HepG2 (cell line): Measurements from ENCODE around the gene DOCK11. TPM values are rescaled to one million over a fixed set of nuclear protein-coding genes. Genes with fewer than 3 reads are reported as not detected.

ENCODE experiments used
- FOSL2 ChIP-seq: sonication (generic); formaldehyde crosslinking; IDR thresholded peaks from 2 replicates; pipeline ENCODE4 v1.4.0; 2020; ENCODE audit warnings: missing genetic modification reagents
- FOXA1 ChIP-seq, 2 experiments: fragments of 450-650 bp in 1 of 2; sonication (generic) in 1 of 2; formaldehyde crosslinking in 1 of 2; IDR thresholded peaks; 2 replicates each; pipeline versions ENCODE4 v1.4.0 to v1.6.1; 2016 to 2020; ENCODE audit warnings: missing genetic modification reagents in 1 of 2
- HNRNPL ChIP-seq: fragments of 200-400 bp; formaldehyde crosslinking; IDR thresholded peaks from 2 replicates; pipeline ENCODE4 v1.6.1; 2017; ENCODE audit warnings: mild to moderate bottlenecking, low read depth, low read length
- KIAA2018 ChIP-seq: sonication (generic); formaldehyde crosslinking; IDR thresholded peaks from 2 replicates; pipeline ENCODE4 v1.5.0; 2020; ENCODE audit warnings: mild to moderate bottlenecking, missing genetic modification reagents, borderline replicate concordance
- KLF16 ChIP-seq, 2 experiments: sonication (generic) in 1 of 2; formaldehyde crosslinking in 1 of 2; IDR thresholded peaks; 2 replicates each; pipeline versions ENCODE4 v1.6.1 to v1.8.0; 2016 to 2023; ENCODE audit warnings: missing genetic modification reagents in 2 of 2, missing compliant biosample characterization in 1 of 2
- PBX2 ChIP-seq: IDR thresholded peaks from 2 replicates; pipeline ENCODE4 v1.6.1; 2016; ENCODE audit warnings: control low read depth
- PHF21A ChIP-seq: sonication (generic); formaldehyde crosslinking; IDR thresholded peaks from 2 replicates; pipeline ENCODE4 v1.5.0; 2020; ENCODE audit warnings: mild to moderate bottlenecking, missing genetic modification reagents
- SPEN ChIP-seq: sonication (generic); formaldehyde crosslinking; IDR thresholded peaks from 2 replicates; pipeline ENCODE4 v1.5.1; 2020; ENCODE audit warnings: low read depth, mild to moderate bottlenecking, missing genetic modification reagents
- ZBTB2 ChIP-seq: sonication (generic); formaldehyde crosslinking; IDR thresholded peaks from 2 replicates; pipeline ENCODE4 v1.8.0; 2022; ENCODE audit warnings: low read depth, missing genetic modification reagents
- ZNF3 ChIP-seq: IDR thresholded peaks from 2 replicates; pipeline ENCODE4 v1.7.0; 2017; ENCODE audit warnings: inconsistent platforms
- ZNF331 ChIP-seq: sonication (generic); formaldehyde crosslinking; IDR thresholded peaks from 2 replicates; pipeline ENCODE4 v1.4.0; 2020; ENCODE audit warnings: missing genetic modification reagents
- polyA plus RNA-seq, 8 experiments: library from polyadenylated mRNA; depleted of rRNA in 3 of 8; stranded (reverse) in 7 of 8; unstranded in 1 of 8; fragments of >200 nt; fragmentation: Illumina TruSeq in 4 of 8; extraction: Trizol in 4 of 8; gene quantifications; 2 replicates each; pipeline versions ENCODE4 v1.2.1 to v1.2.3, GENCODE V29; 2011 to 2016; ENCODE audit warnings: low read depth in 4 of 8, missing spikeins in 1 of 8, mixed read lengths in 1 of 8; ENCODE audit not compliant: insufficient read depth in 1 of 8
- total RNA-seq, 5 experiments: library from RNA; depleted of rRNA; stranded (reverse); fragments of >200 nt; fragmentation: Illumina TruSeq; extraction: Trizol; gene quantifications; 2 replicates each; pipeline ENCODE4 v1.2.3, GENCODE V29; 2016; ENCODE audit warnings: low read depth in 1 of 5
- TF ChIP-seq, protein P1 (sequence below): IDR thresholded peaks from 2 replicates; pipeline ENCODE4 v1.4.0; 2020; ENCODE audit warnings: mild to moderate bottlenecking, missing genetic modification reagents
- TF ChIP-seq, protein P2 (sequence below): IDR thresholded peaks from 2 replicates; pipeline ENCODE4 v1.6.1; 2018; ENCODE audit warnings: missing genetic modification reagents, mild to moderate bottlenecking, missing compliant biosample characterization

DOCK11 gene
- total and polyA plus RNA-seq, 2 of the 13 experiments (the other 11 are each of a cell fraction or from before 2014, with no cell fraction given) = 0.02 to 0.12 TPM

- TF ChIP-seq, protein P1, sequence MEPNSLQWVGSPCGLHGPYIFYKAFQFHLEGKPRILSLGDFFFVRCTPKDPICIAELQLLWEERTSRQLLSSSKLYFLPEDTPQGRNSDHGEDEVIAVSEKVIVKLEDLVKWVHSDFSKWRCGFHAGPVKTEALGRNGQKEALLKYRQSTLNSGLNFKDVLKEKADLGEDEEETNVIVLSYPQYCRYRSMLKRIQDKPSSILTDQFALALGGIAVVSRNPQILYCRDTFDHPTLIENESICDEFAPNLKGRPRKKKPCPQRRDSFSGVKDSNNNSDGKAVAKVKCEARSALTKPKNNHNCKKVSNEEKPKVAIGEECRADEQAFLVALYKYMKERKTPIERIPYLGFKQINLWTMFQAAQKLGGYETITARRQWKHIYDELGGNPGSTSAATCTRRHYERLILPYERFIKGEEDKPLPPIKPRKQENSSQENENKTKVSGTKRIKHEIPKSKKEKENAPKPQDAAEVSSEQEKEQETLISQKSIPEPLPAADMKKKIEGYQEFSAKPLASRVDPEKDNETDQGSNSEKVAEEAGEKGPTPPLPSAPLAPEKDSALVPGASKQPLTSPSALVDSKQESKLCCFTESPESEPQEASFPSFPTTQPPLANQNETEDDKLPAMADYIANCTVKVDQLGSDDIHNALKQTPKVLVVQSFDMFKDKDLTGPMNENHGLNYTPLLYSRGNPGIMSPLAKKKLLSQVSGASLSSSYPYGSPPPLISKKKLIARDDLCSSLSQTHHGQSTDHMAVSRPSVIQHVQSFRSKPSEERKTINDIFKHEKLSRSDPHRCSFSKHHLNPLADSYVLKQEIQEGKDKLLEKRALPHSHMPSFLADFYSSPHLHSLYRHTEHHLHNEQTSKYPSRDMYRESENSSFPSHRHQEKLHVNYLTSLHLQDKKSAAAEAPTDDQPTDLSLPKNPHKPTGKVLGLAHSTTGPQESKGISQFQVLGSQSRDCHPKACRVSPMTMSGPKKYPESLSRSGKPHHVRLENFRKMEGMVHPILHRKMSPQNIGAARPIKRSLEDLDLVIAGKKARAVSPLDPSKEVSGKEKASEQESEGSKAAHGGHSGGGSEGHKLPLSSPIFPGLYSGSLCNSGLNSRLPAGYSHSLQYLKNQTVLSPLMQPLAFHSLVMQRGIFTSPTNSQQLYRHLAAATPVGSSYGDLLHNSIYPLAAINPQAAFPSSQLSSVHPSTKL (CRISPR knock-in tag) = peak; percentile 25; the same call in 1 of the 2 replicates
- TF ChIP-seq HNRNPL (no peak), KIAA2018 (no peak), FOXA1 (IDR thresholded peaks at IDR 0.05) (no peak), FOXA1 (CRISPR knock-in tag; IDR thresholded peaks at IDR 0.05) (peak; percentile 24; the same call in 1 of the 2 replicates), ZNF331 (CRISPR knock-in tag) (no peak), SPEN (no peak), KLF16 (CRISPR knock-in tag; IDR thresholded peaks at IDR 0.05) (no peak), PHF21A (CRISPR knock-in tag) (no peak), PBX2 (no peak), ZNF3 (CRISPR knock-in tag) (no peak), FOSL2 (CRISPR knock-in tag) (peak; percentile 71), ZBTB2 (CRISPR knock-in tag) (no peak)
- TF ChIP-seq, protein P2, sequence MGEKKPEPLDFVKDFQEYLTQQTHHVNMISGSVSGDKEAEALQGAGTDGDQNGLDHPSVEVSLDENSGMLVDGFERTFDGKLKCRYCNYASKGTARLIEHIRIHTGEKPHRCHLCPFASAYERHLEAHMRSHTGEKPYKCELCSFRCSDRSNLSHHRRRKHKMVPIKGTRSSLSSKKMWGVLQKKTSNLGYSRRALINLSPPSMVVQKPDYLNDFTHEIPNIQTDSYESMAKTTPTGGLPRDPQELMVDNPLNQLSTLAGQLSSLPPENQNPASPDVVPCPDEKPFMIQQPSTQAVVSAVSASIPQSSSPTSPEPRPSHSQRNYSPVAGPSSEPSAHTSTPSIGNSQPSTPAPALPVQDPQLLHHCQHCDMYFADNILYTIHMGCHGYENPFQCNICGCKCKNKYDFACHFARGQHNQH = no peak
These were observed 229.2 kb downstream of the DOCK11 start (continued) for GRCh38 chrX:118724775-118725174.
